Dermis microvascular lymphatic vessel endothelial cell (primary cell): ENCODE results near the gene ABHD5. TPM values are rescaled to one million over a fixed set of nuclear protein-coding genes. Genes with fewer than 3 reads are reported as not detected.
"Not testable (repeated sequence)": the region's sequence is repeated elsewhere in the genome, so short reads cannot be mapped to it uniquely, and the experiment has no call there.

Experiments
- DNase-seq, 2 donors: peaks; one replicate each; pipeline versions ENCODE4 v3.0.0 to v3.0.0-alpha.2; 2010; ENCODE audit warnings: low read depth in 2 of 2
- total RNA-seq: library from RNA; depleted of rRNA; stranded (reverse); fragments of >200 nt; gene quantifications from 2 replicates; pipeline ENCODE4 v1.2.1, GENCODE V29; 2014

Gene ABHD5
- 11.0 and 16.7 TPM in 2 replicates for total RNA-seq

DNA sequence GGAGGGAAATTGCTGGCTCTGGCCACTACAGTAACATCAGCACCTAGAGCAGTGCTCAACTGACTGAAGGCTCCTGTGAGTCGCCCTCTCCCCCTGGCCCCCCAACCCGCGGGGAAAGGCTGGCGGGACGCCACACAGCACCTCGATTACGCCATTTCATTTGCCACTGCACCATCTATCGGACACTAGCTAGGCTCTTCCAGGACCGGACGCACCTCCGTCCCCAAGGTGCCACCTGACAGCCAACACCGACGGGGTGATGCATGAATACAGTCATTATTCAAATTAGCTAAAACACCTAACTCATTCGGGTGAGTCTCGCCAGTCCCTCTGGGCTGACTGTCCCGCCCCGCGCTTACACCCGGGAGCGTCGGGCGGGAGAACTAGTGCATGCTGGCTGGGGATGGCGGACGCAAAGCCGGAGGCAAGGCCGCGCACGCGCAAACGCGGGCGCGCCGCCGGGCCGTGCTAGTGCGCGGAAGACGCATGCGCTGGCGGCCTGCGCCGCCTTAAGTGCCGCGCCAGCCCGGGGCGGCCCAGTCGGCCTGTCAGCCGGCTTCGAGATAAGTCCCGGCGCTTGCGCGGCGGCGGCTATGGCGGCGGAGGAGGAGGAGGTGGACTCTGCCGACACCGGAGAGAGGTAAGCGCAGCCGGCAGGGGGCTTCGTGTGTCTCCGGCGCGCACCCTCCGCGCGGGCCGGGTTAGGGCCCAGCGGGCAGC lies at the start of gene ABHD5:
Gene ABHD5, plus strand, starts transcription at position 539 of the 720 bp plus-strand sequence. Its CDS starts 55 bp downstream, at position 594.
- peak; percentile 88 to 97 for DNase-seq

- DNase-seq, result no peak
Observed at GRCh38 chr3:43641306-43642114, 49.2 kb upstream of the ABHD5 start.

DNA sequence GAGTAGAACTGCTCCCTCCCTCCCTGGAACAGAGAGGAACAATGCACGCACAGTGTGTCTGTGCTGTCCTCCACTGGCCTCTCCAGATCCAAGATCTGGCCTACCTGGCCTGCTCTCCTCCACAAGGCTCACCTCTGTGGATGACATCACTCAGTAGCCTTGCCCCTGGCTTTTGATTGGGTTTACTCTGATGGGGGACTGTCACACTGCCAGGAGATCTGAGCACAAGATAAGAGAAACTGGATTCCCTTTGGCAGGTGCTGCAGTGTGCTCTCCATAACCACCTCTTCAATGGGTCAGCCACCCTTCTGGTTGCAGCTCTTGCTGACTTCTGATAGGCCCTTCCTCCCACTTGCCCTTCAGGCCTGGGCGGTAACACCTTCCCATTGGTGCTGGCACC lies 46.3 kb upstream of the ABHD5 start:
- no peak for DNase-seq

DNA sequence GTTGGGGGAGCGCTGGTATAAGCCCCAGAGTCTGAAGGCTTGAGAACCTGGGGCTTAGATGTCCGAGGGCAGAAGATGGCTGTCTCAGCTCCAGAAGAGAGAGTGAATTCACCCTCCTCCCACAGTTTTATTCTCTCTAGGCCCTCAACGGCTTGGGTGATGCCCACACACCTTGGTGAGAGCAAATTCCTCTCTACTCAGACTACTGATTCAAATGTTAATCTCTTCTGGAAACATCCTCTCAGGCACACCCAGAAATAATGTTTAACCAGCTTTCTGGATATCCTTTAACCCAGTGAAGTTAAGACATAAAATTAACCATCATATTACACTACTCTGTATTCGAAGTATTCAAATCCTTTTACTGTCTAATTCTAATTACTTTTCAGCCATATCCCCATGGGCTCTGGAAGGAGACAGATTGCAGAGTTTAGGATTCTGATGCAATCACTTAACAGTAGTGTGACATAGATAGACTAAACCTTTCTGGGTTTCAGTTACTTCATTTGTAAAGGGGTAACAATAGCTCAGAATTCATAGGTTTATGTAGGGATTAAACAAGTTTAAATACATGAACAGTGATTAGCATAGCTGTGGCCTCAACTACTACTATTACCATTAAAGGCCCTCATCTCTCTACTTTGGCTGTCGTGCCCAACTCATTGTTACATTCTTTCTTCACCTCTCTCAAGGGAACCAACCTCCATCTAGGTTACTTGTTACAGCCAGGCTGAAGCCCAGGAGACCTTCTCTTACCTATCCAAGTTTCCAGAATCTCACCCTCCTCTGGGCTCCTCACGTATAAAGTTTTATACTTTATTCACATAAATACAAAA lies 43.2 kb upstream of the ABHD5 start:
- no peak for DNase-seq

DNA sequence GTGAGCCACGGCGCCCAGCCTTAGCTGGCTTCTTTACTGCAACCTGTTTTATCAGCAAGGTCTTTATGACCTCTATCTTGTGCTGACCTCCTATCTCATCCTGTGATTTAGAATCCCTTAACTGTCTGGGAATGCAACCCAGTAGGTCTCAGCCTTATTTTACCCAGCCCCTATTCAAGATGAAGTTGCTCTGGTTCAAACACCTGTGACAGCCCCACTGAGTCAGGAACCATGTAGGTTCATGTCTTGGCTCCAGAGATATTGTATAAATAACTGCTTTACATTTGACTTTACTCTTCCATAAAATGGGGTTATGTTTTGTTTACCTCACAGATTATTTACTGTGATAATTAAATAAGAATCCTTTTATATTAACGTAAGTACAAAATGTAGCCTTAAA lies 41.8 kb upstream of the ABHD5 start:
- no peak for DNase-seq

DNA sequence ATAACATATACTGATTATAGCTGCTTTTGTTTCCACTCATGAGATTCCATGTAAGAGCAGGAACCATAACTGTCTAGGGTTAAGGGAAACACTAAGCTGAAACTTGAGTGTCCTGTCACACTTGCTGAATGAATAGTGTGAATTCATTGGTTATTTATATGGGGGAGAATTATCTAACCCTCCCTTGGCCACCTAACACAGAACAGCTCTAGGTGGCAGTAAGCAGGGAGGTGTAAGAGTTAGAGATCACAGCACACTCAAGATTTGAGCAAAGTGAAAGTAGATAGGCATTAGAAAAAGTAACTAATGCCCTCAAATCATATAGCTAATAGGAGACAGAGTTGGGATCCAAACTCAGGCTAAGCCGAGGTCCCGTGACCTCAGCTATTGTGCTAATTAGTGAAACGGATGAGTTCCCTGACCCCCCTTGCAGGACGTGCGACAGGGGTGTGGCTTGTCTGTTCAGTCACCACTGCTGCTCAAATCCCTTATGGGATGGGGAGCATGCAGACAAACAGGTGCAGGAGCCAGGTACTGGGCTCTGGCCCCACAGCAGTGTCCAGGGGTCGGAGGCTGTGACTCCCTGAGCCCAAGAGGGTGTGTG lies 41.3 kb upstream of the ABHD5 start:
- DNase-seq, result no peak

GRCh38 chr3:43650345-43650744 lies 40.4 kb upstream of the ABHD5 start:
- DNase-seq, result no peak

DNA sequence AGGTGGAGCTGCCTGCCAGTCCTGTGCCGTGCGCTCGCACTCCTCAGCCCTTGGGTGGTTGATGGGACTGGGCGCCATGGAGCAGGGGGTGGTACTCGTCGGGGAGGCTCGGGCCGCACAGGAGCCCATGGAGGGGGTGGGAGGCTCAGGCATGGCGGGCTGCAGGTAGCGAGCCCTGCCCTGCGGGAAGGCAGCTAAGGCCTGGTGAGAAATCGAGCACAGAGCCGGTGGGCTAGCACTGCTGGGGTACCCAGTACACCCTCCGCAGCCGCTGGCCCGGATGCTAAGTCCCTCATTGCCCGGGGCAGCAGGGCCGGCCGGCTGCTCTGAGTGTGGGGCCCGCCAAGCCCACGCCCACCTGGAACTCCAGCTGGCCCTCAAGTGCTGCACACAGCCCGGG lies 34.3 kb upstream of the ABHD5 start:
- DNase-seq, result not testable (repeated sequence)

DNA sequence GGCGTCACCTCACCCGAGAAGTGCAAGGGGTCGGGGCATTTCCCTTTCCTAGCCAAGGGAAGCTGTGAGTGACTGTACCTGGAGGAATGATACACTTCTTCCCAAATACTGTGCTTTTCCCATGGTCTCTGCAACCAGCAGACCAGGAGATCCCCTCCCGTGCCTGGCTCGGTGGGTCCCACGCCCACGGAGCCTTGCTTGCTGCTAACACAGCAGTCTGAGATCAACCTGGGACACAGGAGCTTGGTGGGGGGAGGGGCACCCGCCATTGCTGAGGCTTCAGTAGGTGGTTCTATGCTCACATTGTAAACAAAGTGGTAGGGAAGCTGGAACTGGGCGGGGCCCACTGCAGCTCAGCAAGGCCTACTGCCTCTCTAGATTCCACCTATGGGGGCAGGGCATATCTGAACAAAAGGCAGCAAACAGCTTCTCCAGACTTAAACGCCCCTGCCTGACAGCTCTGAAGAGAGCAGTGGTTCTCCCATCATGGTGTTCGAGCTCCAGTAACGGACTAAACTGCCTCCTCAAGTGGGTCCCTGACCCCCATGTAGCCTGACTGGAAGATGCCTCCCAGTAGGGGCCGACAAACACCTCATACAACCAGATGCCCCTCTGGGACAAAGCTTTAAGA lies 31.4 kb upstream of the ABHD5 start:
- no peak for DNase-seq

GRCh38 chr3:43661376-43661775 lies 29.4 kb upstream of the ABHD5 start:
- not testable (repeated sequence) for DNase-seq

DNA sequence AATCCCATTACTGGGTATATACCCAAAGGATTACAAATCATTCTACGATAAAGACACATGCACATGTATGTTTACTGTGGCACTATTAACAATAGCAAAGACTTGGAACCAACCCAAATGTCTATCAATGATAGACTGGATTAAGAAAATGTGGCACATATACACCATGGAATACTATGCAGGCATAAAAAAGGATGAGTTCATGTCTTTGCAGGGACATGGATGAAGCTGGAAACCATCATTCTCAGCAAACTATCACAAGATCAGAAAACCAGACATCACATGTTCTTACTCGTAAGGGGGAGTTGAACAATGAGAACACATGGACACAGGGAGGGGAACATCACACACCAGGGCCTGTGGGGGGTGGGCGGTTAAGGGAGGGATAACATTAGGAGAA lies 25.7 kb upstream of the ABHD5 start:
- DNase-seq, result not testable (repeated sequence)

DNA sequence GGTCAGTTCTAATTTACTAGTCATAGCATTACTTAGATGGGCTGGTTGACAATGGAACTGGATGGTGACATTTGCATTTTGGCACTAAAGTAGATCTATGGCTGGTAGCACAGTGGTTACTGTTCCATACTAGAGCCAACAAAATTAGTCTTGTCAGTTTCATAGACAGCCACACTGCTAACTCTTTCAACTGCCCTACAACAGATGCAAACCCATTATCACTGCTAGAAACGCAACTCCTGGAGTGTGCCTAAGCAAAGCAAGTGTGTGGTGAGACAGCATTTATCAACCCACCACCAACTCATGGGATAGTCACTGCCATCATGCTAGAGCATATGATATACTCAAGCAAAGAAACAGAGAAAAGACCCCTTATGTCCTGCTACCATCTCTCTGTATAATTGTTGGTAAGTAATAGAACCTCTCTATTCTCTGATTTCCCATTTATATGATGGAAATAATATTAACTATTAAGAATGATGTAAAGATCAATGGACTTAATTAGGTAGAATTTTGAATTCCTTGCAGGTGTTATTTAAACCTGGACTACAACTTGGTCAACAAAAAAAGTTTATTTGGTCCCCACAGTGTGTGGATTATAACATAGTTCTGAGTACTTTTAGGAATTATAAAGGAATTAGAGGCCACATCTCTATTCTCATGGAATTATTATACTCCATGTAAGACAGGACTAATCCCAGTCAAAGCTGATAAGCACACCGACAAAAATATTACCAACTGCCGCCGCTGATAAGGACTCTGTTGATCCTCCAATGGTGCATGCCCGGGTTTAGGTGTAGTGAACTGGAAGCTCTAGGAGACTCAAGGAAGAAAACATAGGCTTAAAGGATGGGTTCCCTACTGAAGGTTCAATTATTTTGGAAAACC lies 19.9 kb upstream of the ABHD5 start:
- no peak for DNase-seq

DNA sequence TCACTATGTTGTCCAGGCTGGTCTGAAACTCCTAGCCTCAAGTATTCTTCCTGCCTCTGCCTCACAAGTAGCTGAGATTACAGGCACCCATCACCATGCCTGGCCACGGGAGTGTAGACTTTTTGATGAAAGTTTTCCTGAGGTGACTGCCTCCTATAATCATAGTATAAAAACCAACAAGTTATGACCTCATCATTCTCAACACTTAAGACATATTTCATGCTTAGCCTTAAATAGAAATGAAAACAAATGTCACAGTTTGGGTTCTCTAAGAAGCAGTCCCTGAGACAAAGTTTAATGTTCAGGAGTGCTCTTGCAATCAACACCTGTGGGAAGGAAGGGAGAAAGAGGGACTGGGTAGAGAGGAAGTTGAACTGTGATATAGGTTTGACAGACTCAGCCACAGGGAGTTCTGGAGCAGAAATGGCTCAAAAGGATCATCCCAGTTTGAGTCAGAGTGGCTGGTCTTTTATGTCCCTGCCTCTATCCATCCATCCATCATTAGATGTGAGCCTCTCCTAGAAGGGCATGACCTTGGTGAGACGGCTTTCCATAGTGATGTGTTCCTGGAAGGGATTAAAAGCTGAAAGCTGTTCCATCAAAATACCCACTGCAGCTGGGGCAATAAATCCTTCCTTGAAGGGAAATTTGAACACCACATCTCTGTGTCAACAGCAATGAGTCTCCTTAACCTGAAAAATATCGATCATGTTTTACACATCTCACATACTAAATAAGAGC lies 16.2 kb upstream of the ABHD5 start:
- DNase-seq, result no peak

GRCh38 chr3:43675593-43675992 lies 15.1 kb upstream of the ABHD5 start:
- no peak for DNase-seq

DNA sequence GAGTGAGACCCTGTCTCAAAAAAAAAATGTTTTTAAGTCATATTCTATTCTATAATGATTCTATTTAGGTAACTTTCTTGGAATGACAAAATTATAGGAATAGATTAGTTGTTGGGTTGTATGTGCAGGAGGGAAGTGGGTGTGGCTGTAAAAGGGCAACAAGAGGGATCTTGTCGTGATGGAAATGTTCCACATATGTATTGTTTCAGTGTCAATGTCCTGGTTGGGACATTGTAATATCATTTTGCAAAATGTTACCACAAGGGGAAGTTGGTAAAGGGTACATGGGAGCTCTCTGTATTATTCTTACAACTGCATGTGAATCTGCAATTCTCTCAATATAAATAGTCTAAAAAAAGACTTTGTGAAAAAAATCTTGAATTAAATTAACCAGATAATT lies 14.3 kb upstream of the ABHD5 start:
- no peak for DNase-seq

DNA sequence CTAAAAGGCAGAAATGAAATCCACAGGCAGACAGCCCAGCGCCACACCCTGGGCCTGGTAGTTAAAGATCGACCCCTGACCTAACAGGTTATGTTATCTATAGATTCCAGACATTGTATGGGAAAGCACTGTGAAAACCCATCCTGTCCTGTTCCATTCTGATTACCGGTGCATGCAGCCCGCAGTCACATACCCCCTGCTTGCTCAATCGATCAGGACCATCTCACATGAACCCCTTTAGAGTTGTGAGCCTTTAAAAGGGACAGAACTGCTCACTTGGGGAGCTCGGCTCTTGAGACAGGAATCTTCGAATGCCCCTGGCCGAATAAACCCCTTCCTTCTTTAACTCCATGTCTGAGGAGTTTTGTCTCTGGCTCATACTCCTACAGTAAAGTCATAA lies 12.4 kb upstream of the ABHD5 start:
- DNase-seq, result not testable (repeated sequence)

- not testable (repeated sequence) for DNase-seq
Observed at GRCh38 chr3:43678887-43679449, 11.8 kb upstream of the ABHD5 start.

DNA sequence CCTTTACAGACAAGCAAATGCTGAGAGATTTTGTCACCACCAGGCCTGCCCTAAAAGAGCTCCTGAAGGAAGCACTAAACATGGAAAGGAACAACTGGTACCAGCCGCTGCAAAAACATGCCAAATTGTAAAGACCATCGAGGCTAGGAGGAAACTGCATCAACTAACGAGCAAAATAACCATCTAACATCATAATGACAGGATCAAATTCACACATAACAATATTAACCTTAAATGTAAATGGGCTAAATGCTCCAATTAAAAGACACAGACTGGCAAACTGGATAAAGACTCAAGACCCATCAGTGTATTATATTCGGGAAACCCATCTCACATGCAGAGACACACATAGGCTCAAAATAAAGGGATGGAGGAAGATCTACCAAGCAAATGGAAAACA lies 9.9 kb upstream of the ABHD5 start:
- not testable (repeated sequence) for DNase-seq

DNA sequence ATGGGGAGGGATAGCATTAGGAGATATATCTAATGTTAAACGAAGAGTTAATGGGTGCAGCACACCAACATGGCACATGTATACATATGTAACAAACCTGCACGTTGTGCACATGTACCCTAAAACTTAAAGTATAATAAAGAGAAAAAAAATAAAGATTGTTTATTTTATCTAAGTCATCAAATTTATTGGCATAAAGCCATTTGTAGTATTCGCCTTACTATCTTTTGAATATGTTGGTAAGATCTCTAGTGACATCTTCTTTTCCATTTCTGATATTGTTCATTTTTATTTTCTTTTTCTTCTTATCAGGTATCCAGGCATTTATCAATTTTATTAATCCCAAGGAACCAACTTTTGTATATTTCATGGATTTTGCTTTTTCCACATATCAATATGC lies 5.8 kb upstream of the ABHD5 start:
- no peak for DNase-seq
